H9 (cell line): ENCODE measurements around the gene TMEM106A. TPM values are rescaled to one million over a fixed set of nuclear protein-coding genes. Genes with fewer than 3 reads are reported as not detected.

Experiments
- DNase-seq: peaks from one replicate; pipeline ENCODE4 v3.0.0-alpha.2; 2017
- H2AFZ ChIP-seq: one replicate; pipeline ENCODE4 v1.6.1; 2013; ENCODE audit warnings: mild to moderate bottlenecking, low read length, control low read depth, moderate library complexity
- H2AK5ac ChIP-seq: 2 replicates; pipeline ENCODE4 v1.6.1; 2013; ENCODE audit warnings: low read length, control low read depth, mixed read lengths; ENCODE audit not compliant: insufficient read length
- H2BK120ac ChIP-seq: one replicate; pipeline ENCODE4 v1.6.1; 2013; ENCODE audit warnings: low read depth, mild to moderate bottlenecking, low read length, control low read depth, inconsistent platforms; ENCODE audit not compliant: poor library complexity, severe bottlenecking
- H2BK12ac ChIP-seq: 2 replicates; pipeline ENCODE4 v1.6.1; 2013; ENCODE audit warnings: low read length, control low read depth, mixed read lengths, low read depth; ENCODE audit not compliant: insufficient read length
- H2BK15ac ChIP-seq: 2 replicates; pipeline ENCODE4 v1.6.1; 2013; ENCODE audit warnings: low read depth, low read length, control low read depth
- H2BK20ac ChIP-seq: one replicate; pipeline ENCODE4 v1.6.1; 2013; ENCODE audit warnings: low read depth, mild to moderate bottlenecking, low read length, control low read depth, inconsistent platforms; ENCODE audit not compliant: poor library complexity, severe bottlenecking
- H2BK5ac ChIP-seq: 2 replicates; pipeline ENCODE4 v1.6.1; 2013; ENCODE audit warnings: low read length, control low read depth, mixed read lengths; ENCODE audit not compliant: insufficient read length
- H3K14ac ChIP-seq: 2 replicates; pipeline ENCODE4 v1.6.1; 2013; ENCODE audit warnings: low read length, control low read depth; ENCODE audit not compliant: insufficient read depth
- H3K18ac ChIP-seq: 2 replicates; pipeline ENCODE4 v1.6.1; 2013; ENCODE audit warnings: low read depth, mild to moderate bottlenecking, mixed read lengths, low read length, control low read depth; ENCODE audit not compliant: insufficient read length
- H3K23ac ChIP-seq: 2 replicates; pipeline ENCODE4 v1.6.1; 2013; ENCODE audit warnings: low read length, control low read depth, mixed read lengths, low read depth; ENCODE audit not compliant: insufficient read length
- H3K23me2 ChIP-seq: 2 replicates; pipeline ENCODE4 v1.6.1; 2013; ENCODE audit warnings: low read depth, mild to moderate bottlenecking, mixed read lengths, low read length, control low read depth; ENCODE audit not compliant: insufficient read length, poor library complexity, severe bottlenecking
- H3K27ac ChIP-seq: 2 replicates; pipeline ENCODE4 v1.5.1; 2013; ENCODE audit warnings: low read length, control low read depth, mixed read lengths, low read depth; ENCODE audit not compliant: insufficient read length
- H3K27me3 ChIP-seq: 2 replicates; pipeline ENCODE4 v1.6.1; 2013; ENCODE audit warnings: low read length, control low read depth, inconsistent platforms; ENCODE audit not compliant: insufficient read depth
- H3K4ac ChIP-seq: 2 replicates; pipeline ENCODE4 v1.6.1; 2013; ENCODE audit warnings: low read depth, mild to moderate bottlenecking, control low read depth, inconsistent platforms, low read length, moderate library complexity
- H3K4me1 ChIP-seq: 2 replicates; pipeline ENCODE4 v1.6.1; 2013; ENCODE audit warnings: low read length, control low read depth, inconsistent platforms; ENCODE audit not compliant: insufficient read depth
- H3K4me2 ChIP-seq: 2 replicates; pipeline ENCODE4 v1.6.1; 2013; ENCODE audit warnings: low read length, control low read depth, mixed read lengths; ENCODE audit not compliant: insufficient read length, insufficient read depth
- H3K56ac ChIP-seq: 2 replicates; pipeline ENCODE4 v1.6.1; 2013; ENCODE audit warnings: low read depth, mild to moderate bottlenecking, mixed read lengths, low read length, control low read depth; ENCODE audit not compliant: insufficient read length
- H3K79me1 ChIP-seq: 2 replicates; pipeline ENCODE4 v1.6.1; 2013; ENCODE audit warnings: low read depth, mild to moderate bottlenecking, moderate library complexity, low read length, control low read depth, inconsistent platforms; ENCODE audit not compliant: insufficient read depth, poor library complexity, severe bottlenecking
- H3K79me2 ChIP-seq: 2 replicates; pipeline ENCODE4 v1.6.1; 2013; ENCODE audit warnings: low read length, control low read depth, inconsistent platforms; ENCODE audit not compliant: insufficient read depth
- H3K9ac ChIP-seq: 2 replicates; pipeline ENCODE4 v1.6.1; 2013; ENCODE audit warnings: low read length, control low read depth, mixed read lengths; ENCODE audit not compliant: insufficient read length; ENCODE audit errors: extremely low read depth
- H3K9me3 ChIP-seq: one replicate; pipeline ENCODE4 v1.6.1; 2013; ENCODE audit warnings: low read depth, low read length, inconsistent platforms; ENCODE audit not compliant: control insufficient read depth
- H3T11ph ChIP-seq: one replicate; pipeline ENCODE4 v1.6.1; 2013; ENCODE audit warnings: mild to moderate bottlenecking, low read length, control low read depth, inconsistent platforms
- H4K20me1 ChIP-seq: one replicate; pipeline ENCODE4 v1.6.1; 2013; ENCODE audit not compliant: control insufficient read depth, insufficient read length, insufficient read depth
- H4K5ac ChIP-seq: 2 replicates; pipeline ENCODE4 v1.6.1; 2013; ENCODE audit warnings: low read depth, mild to moderate bottlenecking, mixed read lengths, low read length, control low read depth; ENCODE audit not compliant: insufficient read length
- H4K8ac ChIP-seq: replicated peaks from 2 replicates; pipeline ENCODE4 v1.6.1; 2013; ENCODE audit warnings: low read length, control low read depth, mixed read lengths, low read depth; ENCODE audit not compliant: insufficient read length
- H4K91ac ChIP-seq: 2 replicates; pipeline ENCODE4 v1.6.1; 2013; ENCODE audit warnings: low read depth, mild to moderate bottlenecking, moderate library complexity, mixed read lengths, low read length, control low read depth; ENCODE audit not compliant: insufficient read length
- H3K27ac Mint-ChIP-seq, 3 experiments: 2 replicates in 2 of 3; 3 replicates in 1 of 3; pipeline ENCODE4 v1.8.0; 2020 to 2021; ENCODE audit warnings: mixed read lengths in 3 of 3, mild to moderate bottlenecking in 1 of 3, moderate library complexity in 1 of 3
- H3K27me3 Mint-ChIP-seq: 2 replicates; pipeline ENCODE4 v1.8.0; 2021; ENCODE audit warnings: low read depth, mild to moderate bottlenecking, moderate library complexity, mixed read lengths
- H3K36me3 Mint-ChIP-seq, 3 experiments: 2 replicates in 2 of 3; 3 replicates in 1 of 3; pipeline ENCODE4 v1.8.0; 2020 to 2021; ENCODE audit warnings: low read depth in 3 of 3, mixed read lengths in 3 of 3; ENCODE audit not compliant: insufficient read depth in 1 of 3
- H3K4me1 Mint-ChIP-seq, 2 experiments: 2 replicates each; pipeline ENCODE4 v1.8.0; 2020; ENCODE audit warnings: mixed read lengths in 2 of 2
- H3K4me3 Mint-ChIP-seq, 2 experiments: 2 replicates in 1 of 2; 3 replicates in 1 of 2; pipeline ENCODE4 v1.8.0; 2020 to 2021; ENCODE audit warnings: mild to moderate bottlenecking in 2 of 2, mixed read lengths in 2 of 2, moderate library complexity in 1 of 2
- H3K9me3 Mint-ChIP-seq, 2 experiments: 2 replicates in 1 of 2; 3 replicates in 1 of 2; pipeline ENCODE4 v1.8.0; 2020; ENCODE audit warnings: mild to moderate bottlenecking in 2 of 2, mixed read lengths in 2 of 2, moderate library complexity in 1 of 2
- WGBS: extraction: QIAGEN DNeasy Blood & Tissue Kit; methylation state at CpG from one replicate; pipeline ENCODE4 v1.1.7; 2013; ENCODE audit warnings: missing lambda C conversion rate, low lambda C conversion rate, mixed read lengths; ENCODE audit not compliant: insufficient read length; ENCODE audit errors: extremely low coverage; 5-methylcytosine and 5-hydroxymethylcytosine counted together
- total RNA-seq: library from RNA; stranded (reverse); gene quantifications from 2 replicates; pipeline ENCODE4 v1.2.1, GENCODE V29; 2021
- TF ChIP-seq, protein P1 (sequence below): fragments of 200-600 bp; sonication (generic); conservative IDR thresholded peaks from 3 replicates; pipeline ENCODE4 v1.8.0; 2021; ENCODE audit warnings: antibody characterized with exemption, mild to moderate bottlenecking

Gene TMEM106A
- total RNA-seq, 1 experiment from 2014 or later = 3.7 TPM

- Mint-ChIP-seq H3K27ac (peak overlapping the region in 1 of 3 experiments; percentile 50; a peak in 2 of 7 replicates), H3K4me1 (peaks cover 0 to 2% of the 10 kb centered on the region in 2 experiments; a peak in 1 of 4 replicates), H3K27me3 (no peaks in the 10 kb centered on the region), H3K4me3 (no peak overlapping the region), H3K36me3 (peaks cover 1 to 12% (median 8%) of the 10 kb centered on the region in 3 experiments; a peak in 6 of 7 replicates), H3K9me3 (no peaks in the 10 kb centered on the region)
- Histone ChIP-seq H3K79me2 (no peaks in the 10 kb centered on the region), H2BK120ac (no peak overlapping the region), H2BK5ac (no peak overlapping the region), H3K18ac (no peak overlapping the region), H3K4me2 (no peak overlapping the region), H3K23ac (no peak overlapping the region), H2BK12ac (no peak overlapping the region), H3K79me1 (no peaks in the 10 kb centered on the region), H4K91ac (no peak overlapping the region), H2AK5ac (no peak overlapping the region), H3K9ac (no peak overlapping the region), H3K56ac (no peak overlapping the region), H4K20me1 (no peaks in the 10 kb centered on the region), H2BK20ac (no peak overlapping the region), H3K9me3 (no peaks in the 10 kb centered on the region), H4K8ac (no peak overlapping the region), H3K23me2 (no peaks in the 10 kb centered on the region), H2AFZ (no peak overlapping the region), H2BK15ac (no peak overlapping the region), H4K5ac (no peak overlapping the region), H3K27me3 (no peaks in the 10 kb centered on the region), H3T11ph (no peak overlapping the region), H3K27ac (no peak overlapping the region), H3K4ac (no peak overlapping the region), H3K4me1 (no peaks in the 10 kb centered on the region; the same call in 1 of the 2 replicates), H3K14ac (no peak overlapping the region)
- TF ChIP-seq, protein P1, sequence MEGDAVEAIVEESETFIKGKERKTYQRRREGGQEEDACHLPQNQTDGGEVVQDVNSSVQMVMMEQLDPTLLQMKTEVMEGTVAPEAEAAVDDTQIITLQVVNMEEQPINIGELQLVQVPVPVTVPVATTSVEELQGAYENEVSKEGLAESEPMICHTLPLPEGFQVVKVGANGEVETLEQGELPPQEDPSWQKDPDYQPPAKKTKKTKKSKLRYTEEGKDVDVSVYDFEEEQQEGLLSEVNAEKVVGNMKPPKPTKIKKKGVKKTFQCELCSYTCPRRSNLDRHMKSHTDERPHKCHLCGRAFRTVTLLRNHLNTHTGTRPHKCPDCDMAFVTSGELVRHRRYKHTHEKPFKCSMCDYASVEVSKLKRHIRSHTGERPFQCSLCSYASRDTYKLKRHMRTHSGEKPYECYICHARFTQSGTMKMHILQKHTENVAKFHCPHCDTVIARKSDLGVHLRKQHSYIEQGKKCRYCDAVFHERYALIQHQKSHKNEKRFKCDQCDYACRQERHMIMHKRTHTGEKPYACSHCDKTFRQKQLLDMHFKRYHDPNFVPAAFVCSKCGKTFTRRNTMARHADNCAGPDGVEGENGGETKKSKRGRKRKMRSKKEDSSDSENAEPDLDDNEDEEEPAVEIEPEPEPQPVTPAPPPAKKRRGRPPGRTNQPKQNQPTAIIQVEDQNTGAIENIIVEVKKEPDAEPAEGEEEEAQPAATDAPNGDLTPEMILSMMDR = no peak
- DNase-seq = no peak
- WGBS = no CpG with 5 or more reads among the region's 8 CpGs
These were observed 8.2 kb downstream of the TMEM106A start for GRCh38 chr17:43219746-43220380.
